Glomerular visceral epithelial cell (primary cell): Measurements from ENCODE around the gene SNX12.
A peak's percentile ranks its signal among the peaks of the same experiment; 100 is the strongest.

ENCODE experiments used
- DNase-seq: peaks from one replicate; pipeline ENCODE4 v3.0.0-alpha.2; 2016; ENCODE audit errors: extremely low spot score

The SNX12 gene

GRCh38 chrX:71068044-71068918 is at the start of gene SNX12:
TSS of gene SNX12 (minus strand) at chrX:71068334. CDS start at chrX:71068306, 28 bp downstream.
- peak; percentile 92 for DNase-seq

- DNase-seq = no peak
These were observed 49.2 kb upstream of the SNX12 start for GRCh38 chrX:71117358-71117757.

GRCh38 chrX:71111921-71112431 is 43.8 kb upstream of the SNX12 start:
- DNase-seq = no peak

DNA sequence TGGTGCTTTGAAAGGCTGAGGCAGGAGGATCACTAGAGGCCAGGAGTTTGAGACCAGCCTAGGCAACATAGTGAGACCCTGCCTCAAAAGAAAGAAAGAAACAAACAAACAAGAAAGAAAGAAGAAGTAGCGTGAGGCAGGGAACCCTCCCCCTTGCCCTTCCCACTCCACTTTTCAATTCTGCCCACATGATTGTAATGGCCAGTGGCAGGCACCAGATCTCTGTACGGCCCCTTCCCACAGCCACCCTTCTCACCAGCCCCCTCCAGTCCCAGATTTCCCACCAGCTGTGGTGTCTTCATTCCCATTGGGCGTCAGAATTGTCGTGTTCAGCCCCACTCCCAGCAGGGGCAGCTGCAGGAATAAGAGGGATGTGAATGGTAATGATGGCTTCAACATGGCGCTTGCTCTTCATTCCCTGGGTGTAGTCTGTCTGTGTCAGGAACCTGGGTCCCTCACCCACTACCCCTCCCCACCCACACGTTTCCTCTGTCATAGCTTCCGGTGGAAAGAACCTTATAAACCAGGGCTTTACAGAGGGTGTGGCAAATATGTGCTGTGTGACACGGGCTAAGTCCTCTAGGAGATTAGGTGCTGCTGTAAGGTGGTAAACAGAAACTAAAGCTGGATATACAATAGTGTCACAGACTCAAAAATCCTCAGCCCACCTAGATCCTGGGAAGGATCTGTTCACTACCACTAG is 43.2 kb upstream of the SNX12 start, which contains the start of gene IL2RG:
IL2RG (minus strand) TSS at position 437 of the 703 bp plus-strand sequence; CDS start at position 399, 38 bp downstream.
- DNase-seq = no peak

DNA sequence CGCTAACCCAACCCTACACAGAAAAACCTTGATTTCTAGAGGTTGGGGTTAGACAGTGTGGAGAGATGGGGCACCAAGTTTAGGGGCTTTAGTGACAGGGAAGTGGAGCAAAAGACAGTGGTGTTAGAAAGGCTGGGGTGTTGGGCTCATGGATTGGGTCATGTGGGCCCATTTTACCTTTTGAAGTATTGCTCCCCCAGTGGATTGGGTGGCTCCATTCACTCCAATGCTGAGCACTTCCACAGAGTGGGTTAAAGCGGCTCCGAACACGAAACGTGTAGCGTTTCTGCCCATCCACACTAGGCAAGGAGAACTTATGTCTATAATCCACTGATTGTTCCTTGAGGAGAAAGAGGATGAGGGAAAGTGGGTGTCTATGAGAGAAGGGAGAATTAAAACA is 40.9 kb upstream of the SNX12 start:
- no peak for DNase-seq

DNA sequence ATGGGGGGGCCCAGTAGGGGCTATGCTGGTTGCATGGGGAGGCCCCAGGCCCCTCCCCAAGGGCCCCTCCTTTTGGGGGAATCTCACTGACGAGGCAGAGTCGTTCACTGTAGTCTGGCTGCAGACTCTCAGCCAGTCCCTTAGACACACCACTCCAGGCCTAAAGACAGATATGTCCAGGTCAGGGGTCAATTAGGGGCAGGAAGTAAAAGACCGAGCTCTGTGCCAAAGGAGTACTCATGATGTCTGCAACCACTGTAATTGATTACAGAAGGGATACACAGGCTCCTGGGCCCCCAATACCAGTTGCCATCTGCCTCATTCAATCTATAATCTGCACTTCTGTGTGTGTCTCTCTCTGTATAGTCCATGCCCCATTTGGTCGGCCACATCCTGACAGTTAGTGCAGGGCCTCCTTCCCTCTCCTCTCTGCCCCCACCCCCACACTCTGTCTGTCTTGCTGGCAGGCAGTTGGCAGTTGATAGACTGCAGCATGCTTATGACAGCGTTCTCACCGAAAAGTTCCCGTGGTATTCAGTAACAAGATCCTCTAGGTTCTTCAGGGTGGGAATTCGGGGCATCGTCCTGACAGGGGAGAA is 39.7 kb upstream of the SNX12 start:
- no peak for DNase-seq

- no peak for DNase-seq
These were observed 39.1 kb upstream of the SNX12 start for GRCh38 chrX:71107245-71107644.

GRCh38 chrX:71106427-71106826 is 38.3 kb upstream of the SNX12 start, which contains the start of gene CXorf65:
TSS of gene CXorf65 (minus strand) at chrX:71106740. CDS start at chrX:71106556, 184 bp downstream.
- no peak for DNase-seq

GRCh38 chrX:71105628-71106027 is 37.5 kb upstream of the SNX12 start:
- DNase-seq = no peak

- no peak for DNase-seq
These were observed 35.2 kb upstream of the SNX12 start for GRCh38 chrX:71103110-71103983.

DNA sequence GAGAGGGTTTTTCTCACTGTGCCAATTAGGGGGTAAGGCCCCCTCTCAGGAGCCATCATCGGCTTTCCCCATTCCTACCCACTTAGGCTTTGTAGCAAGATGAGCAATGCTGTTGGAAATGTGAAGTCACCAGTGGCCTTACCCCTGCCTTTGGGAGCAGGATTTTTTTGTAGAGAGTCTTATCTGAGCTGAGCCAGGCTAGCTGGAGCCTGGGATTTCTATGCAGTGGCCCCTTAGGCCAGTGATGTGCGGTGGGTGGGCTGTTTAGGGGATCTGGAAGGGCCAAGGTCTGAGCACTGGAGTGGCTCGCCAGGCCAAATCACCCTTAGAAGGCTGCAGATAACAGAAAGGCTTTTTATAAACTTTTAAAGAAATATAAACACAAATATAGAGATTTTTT is 34.2 kb upstream of the SNX12 start:
- DNase-seq = no peak

DNA sequence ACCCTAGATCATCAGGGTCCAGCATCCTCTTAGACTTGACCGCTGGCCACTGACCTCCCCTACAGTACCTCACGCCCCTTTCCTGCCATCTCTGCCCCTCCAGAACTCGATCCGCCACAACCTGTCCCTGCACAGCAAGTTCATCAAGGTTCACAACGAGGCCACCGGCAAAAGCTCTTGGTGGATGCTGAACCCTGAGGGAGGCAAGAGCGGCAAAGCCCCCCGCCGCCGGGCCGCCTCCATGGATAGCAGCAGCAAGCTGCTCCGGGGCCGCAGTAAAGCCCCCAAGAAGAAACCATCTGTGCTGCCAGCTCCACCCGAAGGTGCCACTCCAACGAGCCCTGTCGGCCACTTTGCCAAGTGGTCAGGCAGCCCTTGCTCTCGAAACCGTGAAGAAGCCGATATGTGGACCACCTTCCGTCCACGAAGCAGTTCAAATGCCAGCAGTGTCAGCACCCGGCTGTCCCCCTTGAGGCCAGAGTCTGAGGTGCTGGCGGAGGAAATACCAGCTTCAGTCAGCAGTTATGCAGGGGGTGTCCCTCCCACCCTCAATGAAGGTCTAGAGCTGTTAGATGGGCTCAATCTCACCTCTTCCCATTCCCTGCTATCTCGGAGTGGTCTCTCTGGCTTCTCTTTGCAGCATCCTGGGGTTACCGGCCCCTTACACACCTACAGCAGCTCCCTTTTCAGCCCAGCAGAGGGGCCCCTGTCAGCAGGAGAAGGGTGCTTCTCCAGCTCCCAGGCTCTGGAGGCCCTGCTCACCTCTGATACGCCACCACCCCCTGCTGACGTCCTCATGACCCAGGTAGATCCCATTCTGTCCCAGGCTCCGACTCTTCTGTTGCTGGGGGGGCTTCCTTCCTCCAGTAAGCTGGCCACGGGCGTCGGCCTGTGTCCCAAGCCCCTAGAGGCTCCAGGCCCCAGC is 32.7 kb upstream of the SNX12 start:
- DNase-seq = no peak

- DNase-seq = no peak
These were observed 31.6 kb upstream of the SNX12 start for GRCh38 chrX:71099736-71100135.

GRCh38 chrX:71098951-71099506 is 30.9 kb upstream of the SNX12 start:
- DNase-seq = no peak

DNA sequence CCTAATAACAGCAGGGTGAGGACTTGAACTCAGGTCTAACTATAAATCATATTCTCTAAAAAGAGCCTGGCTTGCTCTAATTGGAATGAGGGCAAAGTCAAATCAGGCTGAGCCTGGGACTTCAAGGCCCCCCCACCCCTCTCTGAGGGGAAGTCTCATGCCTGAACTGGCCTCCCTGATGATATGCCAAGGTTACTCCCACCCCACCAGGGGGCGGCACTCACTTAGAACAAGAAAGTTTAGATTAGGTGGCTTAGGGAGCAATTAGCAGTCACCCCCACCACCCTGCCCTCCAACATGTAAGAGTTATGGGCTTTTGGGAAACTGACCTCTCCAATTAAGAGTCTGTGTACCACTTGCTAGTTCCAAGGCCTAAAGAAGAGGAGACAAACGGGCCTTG is 30.2 kb upstream of the SNX12 start:
- DNase-seq = peak; percentile 34

GRCh38 chrX:71096760-71097032 is 28.6 kb upstream of the SNX12 start:
- DNase-seq = no peak

- DNase-seq = peak; percentile 56
These were observed 28.0 kb upstream of the SNX12 start for GRCh38 chrX:71095981-71096759.

DNA sequence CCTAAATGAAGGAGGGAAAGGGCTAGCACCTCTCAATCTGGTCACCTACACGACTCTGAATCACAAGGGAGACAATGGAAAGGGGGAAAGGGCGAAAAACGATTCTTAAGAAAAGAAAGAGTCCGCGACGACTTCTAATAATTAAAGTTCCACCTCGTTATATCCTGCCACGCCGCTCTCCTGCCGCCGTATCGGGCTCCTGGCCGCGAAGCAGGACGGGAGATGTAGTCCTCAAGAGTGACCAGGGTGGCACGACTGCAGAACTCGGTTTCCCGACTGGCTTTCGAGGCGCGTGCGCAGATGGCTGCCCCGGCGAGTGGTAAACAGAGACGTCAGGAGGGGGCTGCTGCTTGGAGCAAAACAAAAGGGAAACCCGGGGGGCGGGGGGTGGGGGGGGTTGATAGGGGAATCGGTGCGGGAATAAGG is 27.4 kb upstream of the SNX12 start, which contains the start of gene FOXO4:
FOXO4 (plus strand) TSS at position 297 of the 426 bp plus-strand sequence. CDS start 678 bp downstream, outside the sequence.
- peak; percentile 81 for DNase-seq

DNA sequence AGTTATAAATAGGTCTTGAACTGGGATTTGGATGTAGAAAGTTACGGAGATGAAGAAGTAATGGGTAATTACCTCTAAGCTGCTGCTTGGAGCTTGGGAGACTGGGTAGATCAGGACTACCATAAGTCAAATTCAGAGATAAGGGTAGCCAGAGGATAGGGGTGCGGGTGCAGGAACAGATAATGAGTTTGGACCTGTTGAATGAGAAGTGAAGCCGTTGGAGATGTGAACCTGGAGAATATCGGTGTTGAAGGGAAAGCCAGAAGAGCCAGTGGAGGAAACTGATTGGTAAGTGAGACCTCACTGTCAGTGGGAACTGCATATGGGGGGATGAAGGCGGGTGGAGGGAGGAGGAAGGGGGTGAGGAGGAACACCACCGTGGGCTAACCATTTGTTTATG is 26.9 kb upstream of the SNX12 start:
- DNase-seq = no peak
